Stimulated activated CD8-positive, alpha-beta memory T cell treated with anti-CD3 and anti-CD28 coated beads, Interleukin-2, amount 100 ng/mL, for 48 hours (primary cell): ENCODE measurements around the gene ECHS1.
"Not testable (repeated sequence)": the region's sequence is repeated elsewhere in the genome, so short reads cannot be mapped to it uniquely, and the experiment has no call there.

Source experiments
- DNase-seq, 2 donors: peaks; one replicate each; pipeline ENCODE4 v3.0.0-alpha.2; 2020; ENCODE audit warnings: low read depth in 2 of 2

The ECHS1 gene

GRCh38 chr10:133373174-133374090, at the start of gene ECHS1:
ECHS1 (minus strand) TSS chr10:133373354; CDS start chr10:133373333, 21 bp downstream.
- DNase-seq = peak; percentile 93 to 96

GRCh38 chr10:133422223-133422806, 49.2 kb upstream of the ECHS1 start:
- no peak for DNase-seq

- no peak for DNase-seq
Observed at GRCh38 chr10:133421336-133422222, 48.4 kb upstream of the ECHS1 start.

- no peak for DNase-seq
Observed at GRCh38 chr10:133420579-133420978, 47.4 kb upstream of the ECHS1 start.

GRCh38 chr10:133420028-133420427, 46.9 kb upstream of the ECHS1 start:
- no peak for DNase-seq

GRCh38 chr10:133419211-133419950, 46.2 kb upstream of the ECHS1 start:
- DNase-seq = no peak

- no peak for DNase-seq
Observed at GRCh38 chr10:133418289-133418993, 45.3 kb upstream of the ECHS1 start.

GRCh38 chr10:133415752-133416151, 42.6 kb upstream of the ECHS1 start:
- DNase-seq = no peak

GRCh38 chr10:133414401-133414800, 41.2 kb upstream of the ECHS1 start:
- DNase-seq = not testable (repeated sequence)

- DNase-seq = no peak
Observed at GRCh38 chr10:133412381-133412711, 39.2 kb upstream of the ECHS1 start.

- no peak for DNase-seq
Observed at GRCh38 chr10:133411523-133412380, 38.6 kb upstream of the ECHS1 start.

GRCh38 chr10:133405844-133406527, 32.8 kb upstream of the ECHS1 start:
- no peak for DNase-seq

GRCh38 chr10:133405272-133405671, 32.1 kb upstream of the ECHS1 start:
- no peak for DNase-seq

- DNase-seq = no peak
Observed at GRCh38 chr10:133403784-133404183, 30.6 kb upstream of the ECHS1 start.

GRCh38 chr10:133403359-133403758, 30.2 kb upstream of the ECHS1 start:
- DNase-seq = no peak

GRCh38 chr10:133401981-133402725, 29.0 kb upstream of the ECHS1 start:
- DNase-seq = no peak

GRCh38 chr10:133401500-133401899, 28.3 kb upstream of the ECHS1 start:
- DNase-seq = no peak

GRCh38 chr10:133400624-133401424, 27.7 kb upstream of the ECHS1 start:
- no peak for DNase-seq
